ENCODE measurements around the gene RAB11FIP4.

DNA sequence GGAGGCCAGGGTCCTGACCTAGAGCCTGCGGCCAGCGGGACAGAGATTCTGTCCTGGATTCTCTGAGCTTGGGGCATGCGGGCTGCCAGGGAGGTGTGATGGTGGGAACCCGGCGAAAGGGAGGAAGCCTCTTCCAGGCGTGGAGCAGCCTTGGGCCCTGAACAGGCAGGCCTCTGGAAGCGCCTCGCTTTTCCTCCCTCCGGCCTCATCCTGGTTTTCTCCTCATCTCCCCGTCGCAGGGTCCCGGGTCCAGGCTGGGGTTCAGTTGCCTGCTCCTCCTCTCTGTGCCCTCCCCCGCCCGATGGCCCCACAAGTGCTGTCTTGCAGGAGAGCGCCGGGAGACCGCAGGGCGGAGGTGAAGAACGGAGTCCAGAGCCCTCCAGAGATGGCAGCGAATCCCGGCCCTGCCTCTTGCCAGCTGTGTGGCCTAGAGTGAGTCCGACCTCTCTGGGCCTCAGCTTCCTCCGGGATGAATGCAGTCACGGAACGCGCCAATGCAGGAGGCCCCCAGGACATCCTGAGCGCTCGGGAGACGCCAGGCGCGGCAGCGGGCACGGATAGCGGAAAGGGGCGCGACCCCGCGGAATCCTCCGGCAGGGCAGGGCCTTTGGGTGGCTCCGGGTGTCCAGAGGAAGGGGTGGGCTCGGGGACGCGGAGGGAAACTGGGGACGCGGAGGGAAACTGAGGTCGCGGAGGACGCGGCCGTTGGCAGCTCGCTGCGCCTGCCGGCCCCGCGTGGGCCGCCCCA, 553 bp upstream of the RAB11FIP4 start:
- TF ChIP-seq, protein P1, sequence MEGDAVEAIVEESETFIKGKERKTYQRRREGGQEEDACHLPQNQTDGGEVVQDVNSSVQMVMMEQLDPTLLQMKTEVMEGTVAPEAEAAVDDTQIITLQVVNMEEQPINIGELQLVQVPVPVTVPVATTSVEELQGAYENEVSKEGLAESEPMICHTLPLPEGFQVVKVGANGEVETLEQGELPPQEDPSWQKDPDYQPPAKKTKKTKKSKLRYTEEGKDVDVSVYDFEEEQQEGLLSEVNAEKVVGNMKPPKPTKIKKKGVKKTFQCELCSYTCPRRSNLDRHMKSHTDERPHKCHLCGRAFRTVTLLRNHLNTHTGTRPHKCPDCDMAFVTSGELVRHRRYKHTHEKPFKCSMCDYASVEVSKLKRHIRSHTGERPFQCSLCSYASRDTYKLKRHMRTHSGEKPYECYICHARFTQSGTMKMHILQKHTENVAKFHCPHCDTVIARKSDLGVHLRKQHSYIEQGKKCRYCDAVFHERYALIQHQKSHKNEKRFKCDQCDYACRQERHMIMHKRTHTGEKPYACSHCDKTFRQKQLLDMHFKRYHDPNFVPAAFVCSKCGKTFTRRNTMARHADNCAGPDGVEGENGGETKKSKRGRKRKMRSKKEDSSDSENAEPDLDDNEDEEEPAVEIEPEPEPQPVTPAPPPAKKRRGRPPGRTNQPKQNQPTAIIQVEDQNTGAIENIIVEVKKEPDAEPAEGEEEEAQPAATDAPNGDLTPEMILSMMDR (IDR thresholded peaks at IDR 0.05): no peak
- TF ChIP-seq EZH2 (IDR thresholded peaks at IDR 0.05) (peak; percentile 57), EZH2phosphoT487 (IDR thresholded peaks at IDR 0.05) (no peak)

Measured in neural progenitor cell (in vitro differentiated cells).